ENCODE results near the gene LNX2. TPM values are rescaled to one million over a fixed set of nuclear protein-coding genes. Genes with fewer than 3 reads are reported as not detected.

Gene LNX2
- polyA plus RNA-seq, 1 experiment: 4.6 TPM

GRCh38 chr13:27587095-27587746 lies 33.1 kb downstream of the LNX2 start:
- Histone ChIP-seq H3K36me3 (ENCODE audit: control insufficient read depth, insufficient read depth, low read length) (no peaks in the 10 kb centered on the region), H3K27me3 (ENCODE audit: control insufficient read depth, insufficient read depth, low read length) (no peaks in the 10 kb centered on the region), H3K4me3 (ENCODE audit: low read depth, low read length) (no peak overlapping the region)
- ChIA-PET CTCF (interaction anchor here (0.6 to 1.1 kb wide), 2 partner anchors 29 to 49 kb away, joined by 3 read pairs; no protein-coding TSS in a partner anchor), POLR2A (no interaction called here)
- DNase-seq (ENCODE audit: low read depth): no peak
- TF ChIP-seq, protein P1, sequence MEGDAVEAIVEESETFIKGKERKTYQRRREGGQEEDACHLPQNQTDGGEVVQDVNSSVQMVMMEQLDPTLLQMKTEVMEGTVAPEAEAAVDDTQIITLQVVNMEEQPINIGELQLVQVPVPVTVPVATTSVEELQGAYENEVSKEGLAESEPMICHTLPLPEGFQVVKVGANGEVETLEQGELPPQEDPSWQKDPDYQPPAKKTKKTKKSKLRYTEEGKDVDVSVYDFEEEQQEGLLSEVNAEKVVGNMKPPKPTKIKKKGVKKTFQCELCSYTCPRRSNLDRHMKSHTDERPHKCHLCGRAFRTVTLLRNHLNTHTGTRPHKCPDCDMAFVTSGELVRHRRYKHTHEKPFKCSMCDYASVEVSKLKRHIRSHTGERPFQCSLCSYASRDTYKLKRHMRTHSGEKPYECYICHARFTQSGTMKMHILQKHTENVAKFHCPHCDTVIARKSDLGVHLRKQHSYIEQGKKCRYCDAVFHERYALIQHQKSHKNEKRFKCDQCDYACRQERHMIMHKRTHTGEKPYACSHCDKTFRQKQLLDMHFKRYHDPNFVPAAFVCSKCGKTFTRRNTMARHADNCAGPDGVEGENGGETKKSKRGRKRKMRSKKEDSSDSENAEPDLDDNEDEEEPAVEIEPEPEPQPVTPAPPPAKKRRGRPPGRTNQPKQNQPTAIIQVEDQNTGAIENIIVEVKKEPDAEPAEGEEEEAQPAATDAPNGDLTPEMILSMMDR (IDR thresholded peaks at IDR 0.05; ENCODE audit: insufficient read depth, low read depth, low read length): no peak

GRCh38 chr13:27583645-27584044 lies 36.7 kb downstream of the LNX2 start:
- H3K36me3 ChIP-seq (ENCODE audit: control insufficient read depth, insufficient read depth, low read length): no peaks in the 10 kb centered on the region
- ChIA-PET POLR2A (no interaction called here), CTCF (interaction anchor here (0.6 kb wide), 1 partner anchor 100 kb away, joined by 3 read pairs; no protein-coding TSS in a partner anchor)
- no peak overlapping the region for H3K4me3 ChIP-seq (ENCODE audit: low read depth, low read length)
- no peak for DNase-seq (ENCODE audit: low read depth)
- H3K27me3 ChIP-seq (ENCODE audit: control insufficient read depth, insufficient read depth, low read length): no peaks in the 10 kb centered on the region
- TF ChIP-seq, protein P1 (IDR thresholded peaks at IDR 0.05; ENCODE audit: insufficient read depth, low read depth, low read length): no peak

- DNase-seq (ENCODE audit: low read depth): no peak
- CTCF ChIA-PET: no interaction called here
- POLR2A ChIA-PET: no interaction called here
- H3K27me3 ChIP-seq (ENCODE audit: control insufficient read depth, insufficient read depth, low read length): no peaks in the 10 kb centered on the region
- no peak overlapping the region for H3K4me3 ChIP-seq (ENCODE audit: low read depth, low read length)
- no peaks in the 10 kb centered on the region for H3K36me3 ChIP-seq (ENCODE audit: control insufficient read depth, insufficient read depth, low read length)
- TF ChIP-seq, protein P1 (IDR thresholded peaks at IDR 0.05; ENCODE audit: insufficient read depth, low read depth, low read length): no peak
These were observed 42.0 kb downstream of the LNX2 start for GRCh38 chr13:27578121-27579030.

GRCh38 chr13:27574661-27575060 lies 45.7 kb downstream of the LNX2 start:
- H3K4me3 ChIP-seq (ENCODE audit: low read depth, low read length): no peak overlapping the region
- no peak for DNase-seq (ENCODE audit: low read depth)
- ChIA-PET POLR2A (no interaction called here), CTCF (interaction anchor here (1.3 kb wide), 1 partner anchor 10 kb away, joined by 4 read pairs; no protein-coding TSS in a partner anchor)
- TF ChIP-seq, protein P1 (IDR thresholded peaks at IDR 0.05; ENCODE audit: insufficient read depth, low read depth, low read length): no peak
- no peaks in the 10 kb centered on the region for H3K36me3 ChIP-seq (ENCODE audit: control insufficient read depth, insufficient read depth, low read length)
- no peaks in the 10 kb centered on the region for H3K27me3 ChIP-seq (ENCODE audit: control insufficient read depth, insufficient read depth, low read length)

DNA sequence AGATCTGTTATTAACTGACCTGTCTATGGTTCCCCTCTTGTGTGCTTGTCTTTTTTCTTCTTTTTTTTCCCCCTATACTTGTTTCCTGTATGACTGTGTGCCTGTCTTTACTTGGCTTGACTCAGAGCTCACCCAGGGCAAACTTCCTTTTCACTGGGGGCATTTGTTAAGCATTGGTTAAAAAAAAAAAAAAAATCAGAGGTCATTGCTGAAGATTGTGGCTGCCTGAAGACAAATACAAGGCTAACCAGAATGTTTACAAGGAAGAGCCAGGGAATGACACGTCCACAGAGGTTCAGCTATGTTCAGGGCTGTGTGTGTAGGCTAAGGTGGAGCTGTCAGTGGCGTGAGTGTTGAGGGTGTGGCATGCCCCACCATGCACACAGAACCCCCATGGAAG lies 47.1 kb downstream of the LNX2 start:
- Histone ChIP-seq H3K27me3 (ENCODE audit: control insufficient read depth, insufficient read depth, low read length) (no peaks in the 10 kb centered on the region), H3K4me3 (ENCODE audit: low read depth, low read length) (no peak overlapping the region), H3K36me3 (ENCODE audit: control insufficient read depth, insufficient read depth, low read length) (peaks cover 2% of the 10 kb centered on the region; the same call in 1 of the 2 replicates)
- peak; percentile 1 for DNase-seq (ENCODE audit: low read depth)
- TF ChIP-seq, protein P1 (IDR thresholded peaks at IDR 0.05; ENCODE audit: insufficient read depth, low read depth, low read length): no peak
- ChIA-PET CTCF (interaction anchor here (0.5 to 1.3 kb wide), 3 partner anchors 8 to 815 kb away, joined by 3 to 4 read pairs (median 4); no protein-coding TSS in a partner anchor), POLR2A (no interaction called here)

Measured in BJ (cell line).